DND-41 (cell line): Measurements from ENCODE around the gene AHCY.
"Not testable (repeated sequence)": the region's sequence is repeated elsewhere in the genome, so short reads cannot be mapped to it uniquely, and the experiment has no call there.

Experiments used
- CTCF ChIP-seq: IDR thresholded peaks from 2 replicates; pipeline ENCODE4 v1.5.1; 2012; ENCODE audit warnings: borderline replicate concordance, low read length, moderate library complexity, mild to moderate bottlenecking; ENCODE audit not compliant: poor library complexity, severe bottlenecking; ENCODE audit errors: extremely low read depth
- EZH2 ChIP-seq: IDR thresholded peaks from 3 replicates; pipeline ENCODE4 v1.6.1; 2012; ENCODE audit warnings: borderline replicate concordance, low read depth, mild to moderate bottlenecking, moderate library complexity, low read length, inconsistent platforms; ENCODE audit not compliant: severe bottlenecking

GRCh38 chr20:34346533-34346865 lies 43.3 kb upstream of the AHCY start:
- not testable (repeated sequence) for TF ChIP-seq CTCF, EZH2
